A204.1 (cell line): ENCODE measurements around the gene ABCB4.

ENCODE experiments used
- FAIRE-seq: peaks from 2 replicates; lab custom pipeline; 2012; peaks lifted over from hg19 to GRCh38; lab: Jason Lieb, UNC

ABCB4 gene

GRCh38 chr7:87416682-87417587 is 58.5 kb downstream of the ABCB4 start:
- peak; percentile 34 for FAIRE-seq

GRCh38 chr7:87414794-87415188 is 60.7 kb downstream of the ABCB4 start:
- FAIRE-seq = no peak

- no peak for FAIRE-seq
Observed at GRCh38 chr7:87413951-87414793, 61.3 kb downstream of the ABCB4 start.

- no peak for FAIRE-seq
Observed at GRCh38 chr7:87413029-87413428, 62.5 kb downstream of the ABCB4 start.

- FAIRE-seq = no peak
Observed at GRCh38 chr7:87411186-87411585, 64.3 kb downstream of the ABCB4 start.

- FAIRE-seq = no peak
Observed at GRCh38 chr7:87404674-87405073, 70.8 kb downstream of the ABCB4 start.

GRCh38 chr7:87398446-87398845 is 77.0 kb downstream of the ABCB4 start:
- FAIRE-seq = no peak

GRCh38 chr7:87395442-87396020 is 79.9 kb downstream of the ABCB4 start:
- no peak for FAIRE-seq

- FAIRE-seq = no peak
Observed at GRCh38 chr7:87391020-87391701, 84.3 kb downstream of the ABCB4 start.

- no peak for FAIRE-seq
Observed at GRCh38 chr7:87380905-87381304, 94.6 kb downstream of the ABCB4 start.

GRCh38 chr7:87375662-87376435 is 99.6 kb downstream of the ABCB4 start:
- FAIRE-seq = no peak

GRCh38 chr7:87370660-87371180 is 104.8 kb downstream of the ABCB4 start:
- no peak for FAIRE-seq

GRCh38 chr7:87369216-87369615 is 106.3 kb downstream of the ABCB4 start:
- no peak for FAIRE-seq

GRCh38 chr7:87364246-87364645 is 111.2 kb downstream of the ABCB4 start:
- no peak for FAIRE-seq

GRCh38 chr7:87363342-87363741 is 112.1 kb downstream of the ABCB4 start:
- FAIRE-seq = no peak

- FAIRE-seq = no peak
Observed at GRCh38 chr7:87361320-87361719, 114.2 kb downstream of the ABCB4 start.

GRCh38 chr7:87359366-87359765 is 116.1 kb downstream of the ABCB4 start:
- no peak for FAIRE-seq

- FAIRE-seq = no peak
Observed at GRCh38 chr7:87356448-87356847, 119.0 kb downstream of the ABCB4 start.

GRCh38 chr7:87354749-87355148 is 120.7 kb downstream of the ABCB4 start:
- no peak for FAIRE-seq
